Measurements from ENCODE around the gene MAEA.

Gene MAEA

DNA sequence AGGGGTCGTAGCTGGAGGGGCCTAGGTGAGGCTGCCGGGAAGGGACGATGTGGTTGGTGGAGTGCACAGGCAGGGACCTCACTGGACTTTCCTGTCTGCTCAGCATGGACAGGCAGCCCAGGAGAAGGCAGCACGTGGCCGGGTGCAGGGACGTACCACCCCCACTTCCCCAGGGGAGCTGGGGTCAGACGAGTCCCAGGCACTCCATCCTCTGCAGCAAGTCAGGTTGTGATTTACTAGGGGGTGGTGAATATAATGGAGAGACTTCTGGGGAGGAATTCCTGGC lies 39.2 kb upstream of the MAEA start:
- H3K4me3 ChIP-seq (ENCODE audit: low read depth, low read length) = no peak overlapping the region
- H2AFZ ChIP-seq = no peak overlapping the region
- H3K27me3 ChIP-seq (ENCODE audit: control insufficient read depth, insufficient read depth, low read length) = no peaks in the 10 kb centered on the region
- no peak overlapping the region for H3K4me2 ChIP-seq (ENCODE audit: low read length)
- H3K9ac ChIP-seq = no peak overlapping the region
- no peaks in the 10 kb centered on the region for H3K9me3 ChIP-seq (ENCODE audit: control insufficient read depth, low read length)
- peaks cover 3% of the 10 kb centered on the region for H3K4me1 ChIP-seq
- no peaks in the 10 kb centered on the region for H3K36me3 ChIP-seq (ENCODE audit: control insufficient read depth, insufficient read depth, low read length)
- H3K79me2 ChIP-seq = peaks cover 19% of the 10 kb centered on the region
- TF ChIP-seq, protein P1, sequence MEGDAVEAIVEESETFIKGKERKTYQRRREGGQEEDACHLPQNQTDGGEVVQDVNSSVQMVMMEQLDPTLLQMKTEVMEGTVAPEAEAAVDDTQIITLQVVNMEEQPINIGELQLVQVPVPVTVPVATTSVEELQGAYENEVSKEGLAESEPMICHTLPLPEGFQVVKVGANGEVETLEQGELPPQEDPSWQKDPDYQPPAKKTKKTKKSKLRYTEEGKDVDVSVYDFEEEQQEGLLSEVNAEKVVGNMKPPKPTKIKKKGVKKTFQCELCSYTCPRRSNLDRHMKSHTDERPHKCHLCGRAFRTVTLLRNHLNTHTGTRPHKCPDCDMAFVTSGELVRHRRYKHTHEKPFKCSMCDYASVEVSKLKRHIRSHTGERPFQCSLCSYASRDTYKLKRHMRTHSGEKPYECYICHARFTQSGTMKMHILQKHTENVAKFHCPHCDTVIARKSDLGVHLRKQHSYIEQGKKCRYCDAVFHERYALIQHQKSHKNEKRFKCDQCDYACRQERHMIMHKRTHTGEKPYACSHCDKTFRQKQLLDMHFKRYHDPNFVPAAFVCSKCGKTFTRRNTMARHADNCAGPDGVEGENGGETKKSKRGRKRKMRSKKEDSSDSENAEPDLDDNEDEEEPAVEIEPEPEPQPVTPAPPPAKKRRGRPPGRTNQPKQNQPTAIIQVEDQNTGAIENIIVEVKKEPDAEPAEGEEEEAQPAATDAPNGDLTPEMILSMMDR (IDR thresholded peaks at IDR 0.05) = no peak
- H3K27ac ChIP-seq = no peak overlapping the region

- peaks cover 3% of the 10 kb centered on the region for H3K4me1 ChIP-seq
- H3K9me3 ChIP-seq (ENCODE audit: control insufficient read depth, low read length) = no peaks in the 10 kb centered on the region
- no peak overlapping the region for H3K4me3 ChIP-seq (ENCODE audit: low read depth, low read length)
- no peaks in the 10 kb centered on the region for H3K27me3 ChIP-seq (ENCODE audit: control insufficient read depth, insufficient read depth, low read length)
- H3K9ac ChIP-seq = no peak overlapping the region
- H3K4me2 ChIP-seq (ENCODE audit: low read length) = no peak overlapping the region
- TF ChIP-seq, protein P1 (IDR thresholded peaks at IDR 0.05) = no peak
- H2AFZ ChIP-seq = no peak overlapping the region
- no peaks in the 10 kb centered on the region for H3K36me3 ChIP-seq (ENCODE audit: control insufficient read depth, insufficient read depth, low read length)
- peaks cover 12% of the 10 kb centered on the region for H3K79me2 ChIP-seq
- H3K27ac ChIP-seq = no peak overlapping the region
Measured at GRCh38 chr4:1250921-1251772, 38.5 kb upstream of the MAEA start.

GRCh38 chr4:1251773-1252066 lies 38.0 kb upstream of the MAEA start:
- H3K9me3 ChIP-seq (ENCODE audit: control insufficient read depth, low read length) = no peaks in the 10 kb centered on the region
- H3K9ac ChIP-seq = no peak overlapping the region
- H3K4me2 ChIP-seq (ENCODE audit: low read length) = no peak overlapping the region
- H2AFZ ChIP-seq = no peak overlapping the region
- no peaks in the 10 kb centered on the region for H3K27me3 ChIP-seq (ENCODE audit: control insufficient read depth, insufficient read depth, low read length)
- H3K79me2 ChIP-seq = peaks cover 6% of the 10 kb centered on the region
- TF ChIP-seq, protein P1 (IDR thresholded peaks at IDR 0.05) = no peak
- no peaks in the 10 kb centered on the region for H3K36me3 ChIP-seq (ENCODE audit: control insufficient read depth, insufficient read depth, low read length)
- no peaks in the 10 kb centered on the region for H3K4me1 ChIP-seq
- no peak overlapping the region for H3K4me3 ChIP-seq (ENCODE audit: low read depth, low read length)
- no peak overlapping the region for H3K27ac ChIP-seq

GRCh38 chr4:1252928-1253492 lies 36.7 kb upstream of the MAEA start:
- Histone ChIP-seq H2AFZ (no peak overlapping the region), H3K27me3 (ENCODE audit: control insufficient read depth, insufficient read depth, low read length) (no peaks in the 10 kb centered on the region), H3K4me2 (ENCODE audit: low read length) (no peak overlapping the region), H3K36me3 (ENCODE audit: control insufficient read depth, insufficient read depth, low read length) (no peaks in the 10 kb centered on the region), H3K27ac (no peak overlapping the region), H3K79me2 (no peaks in the 10 kb centered on the region), H3K9me3 (ENCODE audit: control insufficient read depth, low read length) (no peaks in the 10 kb centered on the region), H3K9ac (no peak overlapping the region), H3K4me1 (no peaks in the 10 kb centered on the region), H3K4me3 (ENCODE audit: low read depth, low read length) (no peak overlapping the region)
- TF ChIP-seq, protein P1 (IDR thresholded peaks at IDR 0.05) = no peak

- Histone ChIP-seq H3K9ac (no peak overlapping the region), H3K4me1 (no peaks in the 10 kb centered on the region), H3K27me3 (ENCODE audit: control insufficient read depth, insufficient read depth, low read length) (no peaks in the 10 kb centered on the region), H3K36me3 (ENCODE audit: control insufficient read depth, insufficient read depth, low read length) (no peaks in the 10 kb centered on the region), H3K79me2 (no peaks in the 10 kb centered on the region), H3K27ac (no peak overlapping the region), H3K4me3 (ENCODE audit: low read depth, low read length) (no peak overlapping the region), H3K4me2 (ENCODE audit: low read length) (no peak overlapping the region), H3K9me3 (ENCODE audit: control insufficient read depth, low read length) (no peaks in the 10 kb centered on the region), H2AFZ (no peak overlapping the region)
- TF ChIP-seq, protein P1 (IDR thresholded peaks at IDR 0.05) = no peak
Measured at GRCh38 chr4:1253831-1254230, 35.9 kb upstream of the MAEA start.
